ENCODE results near the gene BICRA. TPM values are rescaled to one million over a fixed set of nuclear protein-coding genes. Genes with fewer than 3 reads are reported as not detected.

The BICRA gene
- total and polyA plus RNA-seq, 9 of the 15 experiments (the other 6 are each of a cell fraction or from before 2014, with no cell fraction given) = 0.01 to 8.8 (median 1.2) TPM

DNA sequence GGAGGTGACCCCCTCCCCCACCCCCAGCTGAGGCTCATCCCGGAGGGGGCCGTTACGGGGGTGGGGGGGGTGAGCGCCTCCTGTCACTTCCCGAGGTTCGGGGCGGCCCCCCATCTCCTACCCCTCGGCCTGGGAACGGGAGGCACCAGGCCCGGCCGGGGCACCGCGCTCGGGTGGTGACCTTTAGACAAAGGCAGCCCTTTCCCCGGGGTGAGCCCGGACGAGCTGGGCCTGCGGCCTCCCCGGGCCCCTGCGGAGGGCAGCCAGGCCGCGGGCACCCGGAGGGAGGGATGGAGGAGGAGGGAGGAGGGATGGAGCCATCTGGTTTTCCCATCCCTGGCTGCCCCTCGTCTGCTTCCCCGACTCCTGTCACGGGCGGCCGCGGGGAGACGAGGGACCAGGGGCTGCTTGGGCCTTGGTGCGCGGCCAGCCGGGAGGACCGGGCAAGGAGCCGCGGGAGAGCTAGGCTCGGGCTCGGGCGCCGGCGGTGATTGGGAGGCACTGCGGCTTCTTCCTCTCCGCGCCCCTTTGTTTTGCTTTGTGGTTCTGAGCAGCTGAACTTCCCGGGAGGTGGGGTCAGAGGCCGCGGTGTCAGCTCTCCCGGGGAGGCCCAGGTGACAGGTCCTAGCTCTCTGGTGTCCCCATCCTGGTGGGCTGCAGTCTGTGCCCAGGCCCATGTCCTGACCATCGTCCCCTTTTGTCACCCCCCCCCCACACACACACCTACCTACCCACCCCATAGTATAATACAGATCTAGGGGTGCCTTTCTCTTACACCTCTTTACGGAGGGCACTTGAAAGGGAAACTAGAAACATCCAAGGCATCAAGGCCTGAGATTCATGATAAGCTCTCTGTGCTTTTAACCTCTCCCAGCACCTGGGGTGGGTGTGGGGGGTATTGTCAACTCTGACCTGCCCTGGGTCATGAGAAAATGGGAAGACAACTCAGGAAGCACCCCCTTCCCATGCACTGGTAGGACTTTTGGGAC lies 1.3 kb downstream of the BICRA start (continued):
- TF ChIP-seq, protein P1, sequence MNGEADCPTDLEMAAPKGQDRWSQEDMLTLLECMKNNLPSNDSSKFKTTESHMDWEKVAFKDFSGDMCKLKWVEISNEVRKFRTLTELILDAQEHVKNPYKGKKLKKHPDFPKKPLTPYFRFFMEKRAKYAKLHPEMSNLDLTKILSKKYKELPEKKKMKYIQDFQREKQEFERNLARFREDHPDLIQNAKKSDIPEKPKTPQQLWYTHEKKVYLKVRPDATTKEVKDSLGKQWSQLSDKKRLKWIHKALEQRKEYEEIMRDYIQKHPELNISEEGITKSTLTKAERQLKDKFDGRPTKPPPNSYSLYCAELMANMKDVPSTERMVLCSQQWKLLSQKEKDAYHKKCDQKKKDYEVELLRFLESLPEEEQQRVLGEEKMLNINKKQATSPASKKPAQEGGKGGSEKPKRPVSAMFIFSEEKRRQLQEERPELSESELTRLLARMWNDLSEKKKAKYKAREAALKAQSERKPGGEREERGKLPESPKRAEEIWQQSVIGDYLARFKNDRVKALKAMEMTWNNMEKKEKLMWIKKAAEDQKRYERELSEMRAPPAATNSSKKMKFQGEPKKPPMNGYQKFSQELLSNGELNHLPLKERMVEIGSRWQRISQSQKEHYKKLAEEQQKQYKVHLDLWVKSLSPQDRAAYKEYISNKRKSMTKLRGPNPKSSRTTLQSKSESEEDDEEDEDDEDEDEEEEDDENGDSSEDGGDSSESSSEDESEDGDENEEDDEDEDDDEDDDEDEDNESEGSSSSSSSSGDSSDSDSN (IDR thresholded peaks at IDR 0.05; ENCODE audit: borderline replicate concordance in 1 of 2, low read depth in 2 of 2, low read length in 2 of 2) = peak; percentile 54 to 85; a peak in 2 of 4 replicates
- TF ChIP-seq ZFX (CRISPR knock-in tag; IDR thresholded peaks at IDR 0.05) (peak; percentile 88), ZNF766 (CRISPR knock-in tag; conservative IDR thresholded peaks at IDR 0.05) (no peak), NR2C2 (CRISPR knock-in tag; IDR thresholded peaks at IDR 0.05) (no peak), NR2C2 (tag; IDR thresholded peaks at IDR 0.05) (peak; percentile 85), CXXC5 (CRISPR knock-in tag; IDR thresholded peaks at IDR 0.05) (peak; percentile 30; the same call in 1 of the 2 replicates), KLF10 (CRISPR knock-in tag; IDR thresholded peaks at IDR 0.05) (no peak), GABPA (tag; conservative IDR thresholded peaks at IDR 0.05; ENCODE audit: low read depth) (no peak), SOX6 (IDR thresholded peaks at IDR 0.05) (peak; percentile 32; the same call in 1 of the 2 replicates), RBM15 (IDR thresholded peaks at IDR 0.05; ENCODE audit: insufficient read depth, low read length) (no peak), POLR2G (IDR thresholded peaks at IDR 0.05; ENCODE audit: low read depth, low read length) (peak; percentile 46; the same call in 1 of the 2 replicates), RBFOX2 (IDR thresholded peaks at IDR 0.05; ENCODE audit: low read depth, low read length) (peak; percentile 65), HNRNPK (IDR thresholded peaks at IDR 0.05; ENCODE audit: low read depth, low read length, poor library complexity, severe bottlenecking) (no peak), ZNF584 (CRISPR knock-in tag; IDR thresholded peaks at IDR 0.05; ENCODE audit: low read depth) (no peak), NRF1 (conservative IDR thresholded peaks at IDR 0.05 in 1 of 2, IDR thresholded peaks at IDR 0.05 in 1 of 2) (peak in 1 of 2 experiments; percentile 38; a peak in 3 of 4 replicates), ATF7 (IDR thresholded peaks at IDR 0.05) (no peak; the same call in 1 of the 2 replicates), SAP30 (IDR thresholded peaks at IDR 0.05; ENCODE audit: borderline replicate concordance, insufficient read depth, low read depth, low read length, poor library complexity, severe bottlenecking) (no peak), CTBP1 (IDR thresholded peaks at IDR 0.05; ENCODE audit: borderline replicate concordance) (peak; percentile 68; the same call in 1 of the 2 replicates), PCBP1 (IDR thresholded peaks at IDR 0.05; ENCODE audit: low read depth, low read length, poor library complexity, severe bottlenecking) (peak; percentile 72), ZNF224 (CRISPR knock-in tag; IDR thresholded peaks at IDR 0.05) (no peak)
- TF ChIP-seq, protein P2, sequence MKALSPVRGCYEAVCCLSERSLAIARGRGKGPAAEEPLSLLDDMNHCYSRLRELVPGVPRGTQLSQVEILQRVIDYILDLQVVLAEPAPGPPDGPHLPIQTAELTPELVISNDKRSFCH (CRISPR knock-in tag; IDR thresholded peaks at IDR 0.05) = no peak
- TF ChIP-seq, protein P2 (tag; IDR thresholded peaks at IDR 0.05) = 0 out of 2 replicates have a peak, but pooled peaks have one; percentile 67
- TF ChIP-seq, protein P3, sequence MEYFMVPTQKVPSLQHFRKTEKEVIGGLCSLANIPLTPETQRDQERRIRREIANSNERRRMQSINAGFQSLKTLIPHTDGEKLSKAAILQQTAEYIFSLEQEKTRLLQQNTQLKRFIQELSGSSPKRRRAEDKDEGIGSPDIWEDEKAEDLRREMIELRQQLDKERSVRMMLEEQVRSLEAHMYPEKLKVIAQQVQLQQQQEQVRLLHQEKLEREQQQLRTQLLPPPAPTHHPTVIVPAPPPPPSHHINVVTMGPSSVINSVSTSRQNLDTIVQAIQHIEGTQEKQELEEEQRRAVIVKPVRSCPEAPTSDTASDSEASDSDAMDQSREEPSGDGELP (CRISPR knock-in tag; IDR thresholded peaks at IDR 0.05; ENCODE audit: borderline replicate concordance) = peak; percentile 89

Data from K562 (cell line).